Measurements from ENCODE around the gene AGR2. TPM values are rescaled to one million over a fixed set of nuclear protein-coding genes. Genes with fewer than 3 reads are reported as not detected.

Gene AGR2
- total RNA-seq: not detected in 2 replicates

GRCh38 chr7:16804674-16805439 is at the start of gene AGR2:
Gene AGR2 (minus strand): TSS chr7:16804999. CDS start chr7:16801796, 3,203 bp downstream.

DNA sequence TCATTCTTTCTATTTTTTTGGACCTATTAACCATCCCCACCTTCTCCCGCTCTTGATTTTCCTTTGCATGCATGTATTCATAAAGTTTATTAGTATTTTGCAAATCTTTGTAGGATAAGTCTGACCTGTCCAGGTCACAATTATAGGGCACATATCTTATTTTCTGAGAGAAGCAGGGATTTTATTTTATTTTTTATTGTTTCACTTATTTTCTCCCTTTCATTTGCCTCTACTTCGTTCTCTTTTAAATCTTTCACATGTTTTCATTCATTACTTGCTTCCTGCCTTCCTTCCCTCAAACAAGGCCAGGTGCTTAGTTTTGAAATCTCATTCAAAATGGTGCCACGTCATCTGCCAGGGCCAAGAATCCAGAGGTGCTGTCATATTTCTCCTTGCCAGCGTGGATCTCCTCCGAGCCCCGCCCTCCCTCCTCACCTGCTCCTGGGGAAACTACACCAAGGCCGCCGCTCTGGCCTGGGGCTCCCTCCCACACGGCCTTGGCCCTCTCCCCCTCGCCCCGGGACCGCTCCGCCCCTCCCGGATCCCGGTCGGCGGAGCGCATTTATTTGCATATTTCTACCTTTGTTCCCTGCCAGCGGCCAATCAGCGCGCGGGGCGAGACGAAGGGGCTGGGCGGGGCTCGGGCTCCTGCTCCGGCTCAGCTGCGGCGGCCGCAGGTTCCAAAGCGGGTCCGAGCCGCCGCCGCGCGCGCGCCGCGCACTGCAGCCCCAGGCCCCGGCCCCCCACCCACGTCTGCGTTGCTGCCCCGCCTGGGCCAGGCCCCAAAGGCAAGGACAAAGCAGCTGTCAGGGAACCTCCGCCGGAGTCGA is 51.5 kb downstream of the AGR2 start, which contains the start of gene TSPAN13:
Gene TSPAN13 (plus strand): TSS at position 654 of the 830 bp plus-strand sequence. CDS start 213 bp downstream, outside the sequence.

Other genes starting within 250 kb of the AGR2 start
- gene ANKMY2, start 159.2 kb downstream of the AGR2 start, total RNA-seq: 20.2 and 26.5 TPM in 2 replicates
- 30.9 and 33.7 TPM in 2 replicates for gene BZW2, start 158.8 kb downstream of the AGR2 start, total RNA-seq
- 1.6 and 1.8 TPM in 2 replicates for gene TSPAN13, start 51.2 kb downstream of the AGR2 start, total RNA-seq
- gene AGR3, start 77.0 kb upstream of the AGR2 start, total RNA-seq: not detected in 2 replicates